GM18526 (cell line): ENCODE measurements around the gene LYRM4.

Experiments
- POLR2A ChIP-seq: IDR thresholded peaks from 3 replicates; pipeline ENCODE4 v1.6.1; 2011; ENCODE audit not compliant: insufficient read length; ENCODE audit errors: extremely low read depth

Gene LYRM4

GRCh38 chr6:5073992-5074391 lies 186.8 kb downstream of the LYRM4 start:
- TF ChIP-seq POLR2A = no peak

GRCh38 chr6:5072440-5072839 lies 188.3 kb downstream of the LYRM4 start:
- no peak for TF ChIP-seq POLR2A

GRCh38 chr6:5071216-5071615 lies 189.5 kb downstream of the LYRM4 start:
- TF ChIP-seq POLR2A = no peak

- TF ChIP-seq POLR2A = no peak
Measured at GRCh38 chr6:5068153-5068751, 192.5 kb downstream of the LYRM4 start.

- TF ChIP-seq POLR2A = no peak
Measured at GRCh38 chr6:5067305-5067704, 193.4 kb downstream of the LYRM4 start.

GRCh38 chr6:5066456-5067093 lies 194.2 kb downstream of the LYRM4 start:
- TF ChIP-seq POLR2A = no peak

GRCh38 chr6:5063617-5064016 lies 197.1 kb downstream of the LYRM4 start:
- TF ChIP-seq POLR2A = no peak

- no peak for TF ChIP-seq POLR2A
Measured at GRCh38 chr6:5061152-5061551, 199.6 kb downstream of the LYRM4 start.

GRCh38 chr6:5059036-5059896 lies 201.5 kb downstream of the LYRM4 start:
- TF ChIP-seq POLR2A = no peak
